GF-D8 (cell line): ENCODE results near the gene SOS1.
"Not testable (repeated sequence)": the region's sequence is repeated elsewhere in the genome, so short reads cannot be mapped to it uniquely, and the experiment has no call there.

Experiments used
- DNase-seq: peaks from one replicate; lab custom pipeline; 2025; lab: John Stamatoyannopoulos, UW

The SOS1 gene

DNA sequence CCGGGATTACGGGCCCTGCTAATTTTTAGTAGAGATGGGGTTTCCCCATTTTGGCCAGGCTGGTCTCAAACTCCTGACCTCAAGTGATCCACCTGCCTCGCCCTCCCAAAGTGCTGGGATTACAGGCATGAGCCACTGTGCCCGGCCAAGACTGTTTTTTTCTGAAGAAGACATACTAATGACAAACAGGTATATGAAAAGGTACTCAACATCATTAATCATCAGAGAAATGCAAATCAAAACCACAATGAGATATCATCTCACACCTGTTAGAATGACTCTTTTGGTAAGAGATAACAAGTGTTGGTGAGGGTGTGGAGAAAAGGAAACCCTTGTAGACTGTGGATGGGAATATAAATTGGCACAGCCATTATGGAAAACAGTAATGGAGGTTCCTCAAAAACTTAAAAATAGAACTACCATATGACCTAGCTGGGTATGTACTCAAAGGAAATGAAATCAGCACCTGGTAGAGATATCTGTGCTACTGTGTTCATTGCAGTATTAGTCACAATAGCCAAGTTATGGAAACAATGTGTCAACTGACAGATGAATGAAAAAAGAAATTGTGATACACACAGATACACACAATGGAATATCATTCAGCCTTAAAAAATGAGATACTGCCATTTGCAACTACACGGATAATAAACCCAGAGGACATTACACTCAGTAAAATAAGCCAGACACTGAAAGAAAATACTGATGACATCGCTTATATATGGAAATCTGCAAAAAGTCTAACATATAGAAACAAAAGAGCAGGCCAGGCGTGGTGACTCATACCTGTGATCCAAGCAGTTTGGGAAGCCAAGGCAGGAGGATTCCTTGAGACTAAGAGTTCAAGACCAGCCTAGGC is 20.8 kb downstream of the SOS1 start:
- no peak for DNase-seq

DNA sequence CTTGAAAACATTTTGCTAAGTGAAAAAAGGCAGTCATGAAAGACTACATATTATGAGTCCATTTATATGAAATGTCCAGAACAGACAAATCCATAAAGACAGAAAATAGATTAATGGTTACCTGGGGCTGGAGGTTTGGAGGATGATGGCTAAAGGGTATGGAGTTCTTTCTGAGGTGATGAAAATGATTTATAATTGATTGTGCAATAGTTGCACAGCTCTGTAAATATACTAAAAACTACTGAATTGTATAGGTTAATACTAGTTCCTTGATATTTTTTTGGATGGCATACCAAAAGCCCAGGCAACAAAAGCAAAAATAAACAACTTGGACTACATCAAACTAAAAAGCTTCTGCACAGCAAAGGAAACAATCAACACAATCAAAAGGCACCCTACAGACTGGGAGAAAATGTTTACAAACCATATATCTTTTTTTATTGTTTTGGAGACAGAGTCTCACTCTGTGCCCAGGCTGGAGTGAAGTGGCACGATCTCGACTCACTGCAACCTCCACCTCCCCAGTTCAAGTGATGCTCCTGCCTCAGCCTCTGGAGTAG is 21.5 kb downstream of the SOS1 start:
- no peak for DNase-seq

DNA sequence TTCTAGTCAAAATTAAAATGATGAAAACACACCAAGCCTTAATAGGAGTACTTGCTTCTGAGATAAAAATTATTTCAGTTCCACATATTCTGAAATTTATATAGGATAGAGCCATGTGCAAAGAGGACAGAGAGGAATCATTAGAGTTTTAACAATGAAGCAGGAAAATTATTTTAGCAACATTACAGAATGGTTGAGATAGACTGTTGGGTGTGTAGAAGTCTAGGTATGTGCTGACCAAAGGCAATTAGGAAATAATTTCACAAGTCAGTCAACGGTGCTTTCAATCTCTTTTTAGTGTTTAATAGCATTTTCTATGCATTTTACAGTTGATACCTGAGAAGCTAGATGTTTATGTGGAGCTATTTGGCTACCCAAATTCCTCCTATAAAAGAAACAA is 25.2 kb downstream of the SOS1 start:
- no peak for DNase-seq

DNA sequence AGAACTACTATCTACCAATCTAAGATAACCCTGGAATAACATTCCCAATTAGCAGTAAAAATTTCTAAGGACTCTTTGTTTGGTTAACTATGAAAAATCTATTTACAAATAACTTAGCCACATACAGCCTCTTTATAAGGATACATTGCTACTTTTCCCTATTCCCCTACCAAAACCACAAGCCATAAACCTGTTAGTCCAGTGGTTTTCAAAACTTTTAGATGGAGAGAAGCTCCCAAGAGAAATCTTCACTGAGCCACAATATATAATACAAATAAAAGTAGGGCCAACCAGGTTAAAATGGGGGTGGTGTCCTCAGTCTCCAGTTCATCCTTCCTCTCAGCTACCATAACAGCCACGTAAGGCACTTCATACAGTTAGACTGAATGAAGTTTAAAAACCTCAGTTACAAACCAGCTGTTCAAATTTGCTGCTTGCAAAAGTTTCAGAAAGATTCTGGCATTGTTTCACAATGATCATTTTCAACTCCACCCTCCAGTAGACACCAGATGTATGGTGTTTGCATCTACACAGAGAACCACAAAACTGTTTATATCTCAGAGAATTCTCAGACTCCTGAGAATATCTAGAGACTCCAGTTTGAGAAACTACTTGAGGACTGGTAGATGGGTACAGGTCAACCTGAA is 26.0 kb downstream of the SOS1 start:
- DNase-seq, result peak; percentile 30

DNA sequence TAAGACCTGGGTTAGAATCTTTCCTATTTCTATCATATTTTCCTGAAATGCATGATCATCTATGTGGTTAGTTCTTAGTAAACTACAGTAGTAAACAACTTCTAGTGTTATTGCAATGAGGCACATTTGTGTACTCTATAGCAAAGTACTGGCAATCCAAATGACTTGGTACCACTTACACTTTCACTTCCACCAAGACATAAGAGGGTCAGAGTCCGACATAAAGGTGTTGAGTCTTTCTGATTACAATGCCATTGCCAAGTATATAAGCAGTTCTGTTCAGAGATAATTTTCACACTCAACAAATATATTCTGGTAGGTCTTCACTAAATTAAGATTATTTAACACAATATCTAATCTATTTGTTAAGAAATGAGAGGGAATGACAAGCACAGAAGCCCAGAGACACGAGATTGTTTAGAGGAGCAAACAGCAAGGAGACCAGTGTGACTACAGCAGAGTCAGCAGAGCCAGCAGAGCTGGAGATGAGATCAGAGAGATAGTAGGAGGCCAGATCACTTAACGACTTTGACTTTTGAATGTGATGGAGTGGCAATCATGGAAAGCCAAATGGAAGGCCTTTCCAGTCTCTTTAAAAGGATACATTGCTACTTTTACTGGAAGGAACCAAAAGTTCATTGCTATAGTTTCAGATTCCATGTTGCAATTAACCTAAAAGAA is 27.5 kb downstream of the SOS1 start:
- DNase-seq, result no peak

DNA sequence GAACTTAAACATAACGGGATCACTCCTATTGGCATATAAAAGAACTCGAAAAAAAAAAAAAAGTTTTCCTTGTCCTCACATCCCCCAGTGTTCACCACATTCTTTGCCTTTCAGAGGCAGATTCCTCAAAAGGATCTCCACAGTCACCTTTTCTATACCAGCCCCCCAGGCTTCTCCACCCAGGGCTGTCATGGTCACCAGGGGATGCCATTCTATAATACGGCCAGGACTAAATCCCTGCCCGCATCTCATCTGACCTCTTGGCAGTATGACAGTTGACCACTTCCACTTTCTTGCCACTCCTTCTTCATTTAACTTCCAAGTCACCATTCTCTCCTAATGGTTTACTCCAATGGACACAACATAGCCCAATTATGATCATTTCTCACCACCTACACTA is 29.3 kb downstream of the SOS1 start:
- no peak for DNase-seq

DNA sequence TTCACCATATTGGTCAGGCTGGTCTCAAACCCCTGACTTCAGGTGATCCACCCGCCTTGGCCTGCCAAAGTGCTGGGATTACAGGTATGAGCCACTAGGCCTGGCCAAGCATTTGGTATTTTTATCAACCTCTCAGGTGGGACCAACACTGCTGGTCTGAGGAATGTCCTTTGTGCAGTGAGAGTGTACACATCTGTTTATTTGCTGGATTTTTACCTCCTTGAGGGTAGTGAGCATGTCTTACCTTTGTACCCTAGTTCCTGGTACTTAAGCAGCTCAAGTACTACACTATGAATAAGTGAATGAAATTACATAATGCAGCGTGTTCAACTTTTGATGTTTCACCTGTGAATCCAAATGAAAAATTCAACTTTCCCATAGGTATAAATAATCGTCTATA is 29.8 kb downstream of the SOS1 start:
- DNase-seq, result no peak

DNA sequence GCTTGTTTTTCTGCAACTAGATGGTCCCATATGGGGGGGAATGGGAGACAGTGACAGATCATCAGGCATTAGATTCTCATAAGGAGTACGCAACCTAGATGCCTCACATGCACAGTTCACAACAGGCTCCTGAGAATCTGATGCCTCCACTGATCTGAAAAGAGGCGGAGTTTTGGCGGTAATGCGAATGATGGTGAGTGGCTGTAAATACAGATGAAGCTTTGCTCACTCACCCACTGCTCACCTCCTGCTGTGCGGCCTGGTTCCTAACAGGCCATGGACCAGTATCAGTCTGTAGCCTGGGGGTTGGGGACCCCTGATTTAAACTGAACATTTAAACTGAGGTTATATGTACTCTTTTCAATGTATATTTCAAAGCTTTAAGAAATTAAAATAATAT is 40.7 kb downstream of the SOS1 start:
- DNase-seq, result no peak

DNA sequence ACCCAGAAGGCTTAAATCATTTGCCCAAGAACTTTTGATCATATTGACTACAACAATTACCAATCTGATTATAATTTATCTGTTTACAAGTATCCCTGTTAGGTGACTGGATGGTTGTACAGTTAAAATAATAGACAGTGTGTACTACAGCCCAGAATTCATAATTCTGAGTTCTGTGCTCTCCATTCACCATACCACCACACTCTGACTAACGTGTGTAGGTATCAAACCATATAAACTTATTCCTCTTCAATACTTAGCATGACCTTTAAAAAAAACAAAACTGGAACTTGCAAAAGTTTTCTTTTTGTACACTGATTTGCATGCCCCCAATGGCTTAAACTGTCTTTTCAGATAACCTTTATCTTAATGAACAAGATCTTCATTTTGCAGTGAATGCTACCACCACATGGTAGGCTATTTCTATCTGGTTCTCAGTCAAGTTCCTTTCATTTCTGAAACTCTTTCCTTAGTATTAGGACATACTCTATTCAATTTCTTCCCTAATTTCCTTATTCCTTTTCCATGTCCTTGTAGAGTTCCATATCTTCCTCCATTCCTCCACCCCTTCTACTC is 50.9 kb downstream of the SOS1 start:
- DNase-seq, result no peak

DNA sequence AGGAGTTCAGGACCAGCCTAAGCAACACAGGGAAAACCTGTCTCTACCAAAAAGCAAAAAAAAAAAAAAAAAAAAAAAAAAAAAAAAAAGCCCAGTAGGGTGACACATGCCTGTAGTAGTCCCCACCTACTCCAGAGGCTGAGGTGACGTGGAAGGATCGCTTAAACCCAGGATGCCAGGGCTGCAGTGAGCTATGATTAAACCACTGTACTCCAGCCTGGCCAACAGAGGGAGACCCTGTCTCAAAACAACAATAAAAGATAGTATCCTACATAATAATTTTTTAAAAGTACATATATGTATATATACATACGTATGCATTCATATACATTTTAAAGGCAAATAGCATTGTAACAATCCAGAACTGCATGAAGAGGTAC is 51.7 kb downstream of the SOS1 start:
- DNase-seq, result no peak

DNA sequence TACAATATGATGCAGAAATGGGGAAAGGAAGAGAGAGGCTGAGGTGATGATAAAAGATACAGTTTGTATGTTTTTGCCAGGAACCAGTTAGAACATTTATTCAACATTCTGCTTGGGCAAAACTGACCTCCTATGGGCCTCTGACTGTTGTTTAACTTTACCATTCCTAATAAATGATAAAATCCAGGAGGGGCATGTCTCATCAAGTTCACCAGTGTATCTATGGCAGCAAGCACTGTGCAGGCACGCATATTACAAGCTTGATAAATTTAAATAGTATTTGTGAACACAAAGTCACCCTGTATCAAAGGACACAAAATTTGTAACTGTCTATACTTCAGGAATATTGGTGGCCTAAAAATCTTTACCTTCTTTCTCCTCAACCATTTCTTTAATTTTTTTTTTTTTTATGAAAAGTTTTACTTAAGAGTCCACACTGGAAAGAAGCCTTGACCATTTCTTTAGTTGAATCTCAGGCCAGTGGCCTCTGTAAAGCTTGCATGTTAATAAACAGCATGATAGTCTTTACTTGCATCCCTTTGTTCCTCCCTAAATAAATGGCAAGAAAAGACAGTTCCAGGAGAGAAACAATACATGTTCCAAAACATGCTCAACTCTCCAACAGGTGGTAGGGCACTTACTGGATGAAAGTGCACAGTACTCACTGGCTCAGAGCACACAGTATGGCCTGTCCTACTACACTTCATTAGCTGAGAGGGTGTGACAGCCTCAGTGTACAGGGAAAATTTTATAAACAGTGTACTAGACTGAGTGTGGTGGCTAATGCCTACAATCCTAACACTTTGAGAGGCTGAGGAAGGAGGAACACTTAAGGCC is 52.3 kb downstream of the SOS1 start:
- DNase-seq, result no peak

DNA sequence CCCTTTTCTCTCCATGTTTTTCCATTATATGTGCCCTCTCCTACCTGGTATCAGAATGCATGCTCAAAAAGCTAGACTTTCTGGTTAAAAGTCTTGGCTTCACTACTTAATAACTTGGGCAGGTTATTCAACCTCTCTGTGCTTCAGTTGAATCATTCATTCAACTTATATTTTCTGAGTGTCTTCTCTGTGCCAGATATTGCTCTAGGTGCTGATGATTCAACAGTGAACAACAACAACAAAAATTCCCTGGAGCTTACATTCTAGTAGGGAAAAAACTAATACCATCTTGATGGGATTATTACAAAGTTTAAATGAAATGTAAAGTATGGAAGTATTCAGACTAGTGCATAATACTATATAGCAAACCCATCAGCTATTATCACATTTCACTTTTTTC is 55.2 kb downstream of the SOS1 start:
- DNase-seq, result no peak

DNA sequence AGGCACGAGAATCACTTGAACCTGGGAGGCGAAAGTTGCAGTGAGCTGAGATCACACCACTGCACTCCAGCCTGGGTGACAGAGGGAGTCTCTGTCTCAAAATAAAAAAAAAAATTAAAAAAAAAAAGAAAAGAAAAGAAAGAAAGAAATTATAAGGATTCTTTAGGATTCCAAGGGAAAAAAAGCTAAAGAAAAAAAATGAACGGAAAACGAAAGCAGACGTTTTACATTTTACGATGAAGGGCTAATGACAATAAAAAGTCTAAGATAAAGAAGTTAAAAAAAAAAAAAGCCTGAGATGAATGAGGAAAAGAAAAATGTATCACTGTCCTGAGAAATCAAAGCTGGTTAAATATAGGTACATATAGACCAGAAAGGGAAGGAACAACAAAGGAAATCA is 58.5 kb downstream of the SOS1 start:
- no peak for DNase-seq

DNA sequence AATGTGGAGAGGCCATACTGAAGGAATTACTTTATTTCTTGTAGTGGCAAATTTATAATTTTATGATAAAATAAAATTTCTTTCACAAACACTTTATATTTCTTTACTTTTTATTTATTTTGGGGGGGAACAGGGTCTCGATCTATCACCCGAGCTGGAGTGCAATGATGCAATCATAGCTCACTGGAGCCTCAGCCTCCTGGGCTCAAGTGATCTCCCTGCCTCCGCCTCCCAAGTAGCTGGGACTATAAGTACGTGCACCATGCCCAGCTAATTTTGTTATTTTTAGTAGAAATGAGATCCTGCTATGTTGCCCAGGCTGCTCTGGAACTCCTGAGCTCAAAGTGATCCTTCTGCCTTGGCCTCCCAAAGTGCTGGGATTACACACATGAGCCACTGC is 59.6 kb downstream of the SOS1 start:
- no peak for DNase-seq

DNA sequence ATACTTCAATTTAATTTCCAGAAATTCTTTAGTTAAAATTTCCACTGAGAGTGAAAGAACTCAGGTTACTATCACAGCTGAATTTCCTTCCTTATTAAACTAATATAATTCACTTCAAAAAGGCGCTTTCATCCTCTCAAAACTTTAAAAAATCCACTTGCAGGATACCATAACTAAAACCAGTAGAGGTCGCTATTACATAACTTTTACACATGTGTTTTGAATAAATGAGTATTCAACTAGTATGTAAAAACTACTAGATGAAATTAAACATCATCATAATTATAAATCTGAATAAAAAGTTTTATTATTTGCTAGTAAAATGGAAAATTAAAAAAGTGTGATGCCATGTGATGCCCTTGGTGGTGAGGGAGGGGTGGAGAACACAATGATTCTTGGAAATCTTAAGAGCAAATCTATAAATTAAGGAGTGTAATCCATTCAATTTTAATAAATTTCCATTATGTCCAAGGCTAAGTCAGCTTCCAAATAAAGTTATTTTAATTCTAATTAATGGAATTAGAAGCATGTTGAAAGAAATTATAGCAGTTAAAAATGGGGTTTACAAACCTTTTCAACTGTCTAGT is 61.4 kb downstream of the SOS1 start:
- DNase-seq, result peak; percentile 10

DNA sequence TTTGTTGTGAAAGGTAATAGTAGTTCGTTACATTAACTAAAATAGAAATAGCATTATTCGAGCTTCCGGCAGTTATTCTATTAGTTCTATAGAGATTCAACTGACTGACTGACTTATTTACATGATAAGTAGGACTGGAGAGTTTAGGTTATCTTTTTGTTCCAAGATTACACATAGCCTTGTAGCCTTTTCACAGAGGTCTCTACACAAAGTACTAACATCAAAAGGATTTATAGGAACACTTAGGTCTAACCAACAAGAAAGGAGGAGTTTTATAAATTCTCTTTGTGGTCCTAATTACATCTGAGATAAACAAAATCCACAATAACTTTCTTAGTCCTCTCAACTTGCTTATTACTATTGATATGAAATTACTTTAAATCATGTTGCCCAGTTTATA is 62.8 kb downstream of the SOS1 start:
- no peak for DNase-seq

DNA sequence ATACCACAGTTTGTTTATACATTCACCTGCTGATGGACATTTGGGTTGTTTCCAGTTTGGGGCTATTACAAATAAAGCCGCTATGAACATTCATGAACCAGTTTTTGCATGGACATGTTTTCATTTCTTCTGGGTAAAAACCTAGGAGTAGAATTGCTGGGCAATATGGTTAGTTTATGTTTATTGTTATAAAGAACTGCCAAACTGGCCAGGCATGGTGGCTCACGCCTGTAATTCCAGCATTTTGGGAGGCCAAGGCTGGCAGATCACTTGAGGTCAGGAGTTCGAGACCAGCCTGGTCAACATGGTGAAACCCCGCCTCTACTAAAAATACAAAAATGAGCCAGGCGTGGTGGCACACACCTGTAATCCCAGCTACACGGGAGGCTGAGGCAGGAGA is 68.2 kb downstream of the SOS1 start:
- DNase-seq, result not testable (repeated sequence)

DNA sequence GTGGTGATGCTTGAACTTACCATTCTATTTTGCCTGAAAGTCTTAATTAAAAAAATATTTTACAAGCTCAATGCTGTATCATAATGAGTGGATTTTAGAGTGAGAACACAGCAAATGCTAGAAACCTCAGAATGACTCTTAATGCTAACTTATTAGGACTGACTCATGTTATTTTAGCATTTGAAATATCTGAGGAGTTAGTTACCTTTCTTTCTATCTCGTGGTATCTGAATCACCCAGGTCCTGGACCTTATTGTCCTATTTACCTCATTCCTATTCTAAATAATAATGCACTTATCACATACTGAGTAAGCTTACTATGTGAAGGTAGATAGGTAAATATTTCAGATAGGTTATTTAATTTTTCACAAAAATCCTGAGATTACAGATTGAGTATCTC is 70.7 kb downstream of the SOS1 start:
- DNase-seq, result no peak

DNA sequence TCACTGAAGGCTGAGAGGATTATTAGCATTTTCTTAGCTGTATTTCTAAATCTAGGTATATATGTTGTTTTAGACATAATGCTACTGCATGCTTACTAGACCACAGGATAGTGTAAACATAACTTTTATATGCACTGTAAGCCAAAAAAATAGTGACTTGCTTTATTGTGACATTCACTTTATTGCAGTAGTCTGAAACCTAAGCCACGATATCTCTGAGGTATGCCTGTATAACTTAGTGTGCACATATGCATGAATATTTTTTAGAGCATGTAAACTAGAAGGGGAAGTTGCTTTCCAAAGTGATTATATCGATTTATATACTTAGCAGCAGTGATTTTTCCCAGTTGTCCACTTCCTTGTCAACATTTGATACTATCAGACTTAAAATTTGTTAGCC is 81.8 kb downstream of the SOS1 start:
- DNase-seq, result no peak

DNA sequence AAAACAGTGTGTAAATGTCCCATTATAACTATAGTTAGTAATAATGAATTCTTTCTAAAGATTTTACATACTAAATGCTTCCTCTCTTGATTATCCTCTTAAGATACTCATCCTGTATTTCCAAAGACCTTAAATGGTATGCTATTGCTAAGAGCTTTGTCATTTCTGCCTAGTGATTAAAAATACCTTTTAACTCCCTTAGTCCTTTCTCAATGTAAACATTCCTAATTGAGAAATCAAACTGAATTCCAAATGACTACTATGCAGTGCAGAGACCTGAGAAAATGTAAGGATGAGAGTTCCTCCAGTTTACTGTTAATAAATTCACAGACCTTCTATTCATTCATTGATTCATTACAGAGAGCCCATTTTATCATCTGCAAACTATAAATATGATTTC is 86.9 kb downstream of the SOS1 start:
- DNase-seq, result no peak

DNA sequence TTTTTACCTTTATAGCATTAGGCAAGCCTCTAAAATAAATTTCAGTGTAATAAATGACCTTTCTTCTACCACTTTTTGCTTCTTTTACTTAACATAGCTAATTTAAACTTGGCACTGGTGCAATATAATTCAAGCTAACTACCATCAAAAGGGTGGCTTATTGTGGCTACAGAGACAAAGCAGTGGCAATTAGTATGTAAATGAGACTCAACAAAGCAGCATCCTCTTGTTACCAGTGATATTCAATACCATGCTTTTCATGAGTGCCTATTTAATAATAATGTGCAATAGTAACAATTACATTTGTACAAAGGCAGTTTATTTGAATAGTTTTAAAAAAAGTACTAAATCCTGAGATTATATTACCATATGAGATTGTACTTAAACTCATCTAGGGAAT is 93.4 kb downstream of the SOS1 start:
- DNase-seq, result no peak
